ENCODE data around the gene MAD1L1.

Gene MAD1L1

GRCh38 chr7:1781369-1781768 lies 451.4 kb downstream of the MAD1L1 start:
- no peak for TF ChIP-seq PATZ1 (CRISPR knock-in tag; IDR thresholded peaks at IDR 0.05; ENCODE audit: borderline replicate concordance)
- no peak for TF ChIP-seq ZNF8 (CRISPR knock-in tag; IDR thresholded peaks at IDR 0.05)
- TF ChIP-seq CSRNP3 (CRISPR knock-in tag; IDR thresholded peaks at IDR 0.05) = no peak
- TF ChIP-seq ZFP30 (CRISPR knock-in tag; IDR thresholded peaks at IDR 0.05) = no peak
- TF ChIP-seq GLIS3 (CRISPR knock-in tag; IDR thresholded peaks at IDR 0.05) = no peak
- ATAC-seq = no peak

- TF ChIP-seq ESRRG (CRISPR knock-in tag; IDR thresholded peaks at IDR 0.05) = no peak
- ATAC-seq = no peak
Observed at GRCh38 chr7:1779445-1779844, 453.3 kb downstream of the MAD1L1 start.

- no peak for ATAC-seq
- TF ChIP-seq CREB5 (CRISPR knock-in tag; IDR thresholded peaks at IDR 0.05; ENCODE audit: low read depth) (no peak), CSDC2 (CRISPR knock-in tag; IDR thresholded peaks at IDR 0.05) (no peak), POU6F1 (CRISPR knock-in tag; IDR thresholded peaks at IDR 0.05; ENCODE audit: borderline replicate concordance, low read depth) (no peak), TOX (CRISPR knock-in tag; IDR thresholded peaks at IDR 0.05; ENCODE audit: borderline replicate concordance) (no peak), TSHZ2 (CRISPR knock-in tag; IDR thresholded peaks at IDR 0.05) (no peak), ZNF70 (CRISPR knock-in tag; IDR thresholded peaks at IDR 0.05) (no peak), PPARA (CRISPR knock-in tag; IDR thresholded peaks at IDR 0.05; ENCODE audit: borderline replicate concordance) (no peak), ESRRG (CRISPR knock-in tag; IDR thresholded peaks at IDR 0.05) (no peak), RARB (CRISPR knock-in tag; IDR thresholded peaks at IDR 0.05) (no peak), ZC3H10 (CRISPR knock-in tag; IDR thresholded peaks at IDR 0.05) (no peak), SNAI2 (CRISPR knock-in tag; IDR thresholded peaks at IDR 0.05) (no peak), ZNF8 (CRISPR knock-in tag; IDR thresholded peaks at IDR 0.05) (no peak)
Observed at GRCh38 chr7:1777122-1777521, 455.6 kb downstream of the MAD1L1 start.

- no peak for ATAC-seq
- TF ChIP-seq OSR1 (CRISPR knock-in tag; IDR thresholded peaks at IDR 0.05) (no peak), ZNF565 (CRISPR knock-in tag; conservative IDR thresholded peaks at IDR 0.05; ENCODE audit: low read depth) (no peak), PATZ1 (CRISPR knock-in tag; IDR thresholded peaks at IDR 0.05; ENCODE audit: borderline replicate concordance) (no peak), ZFP30 (CRISPR knock-in tag; IDR thresholded peaks at IDR 0.05) (no peak), ISL1 (CRISPR knock-in tag; IDR thresholded peaks at IDR 0.05) (no peak), SNAI2 (CRISPR knock-in tag; IDR thresholded peaks at IDR 0.05) (no peak)
Observed at GRCh38 chr7:1775389-1775788, 457.4 kb downstream of the MAD1L1 start.

All from SK-N-SH treated with all-trans-retinoic acid at 6 μM for 48 hours (cell line).